Left ventricle myocardium inferior (tissue), 1 donor: ENCODE measurements around the gene SCMH1. TPM values are rescaled to one million over a fixed set of nuclear protein-coding genes. Genes with fewer than 3 reads are reported as not detected.

Source experiments
- DNase-seq: peaks from one replicate; pipeline ENCODE4 v3.0.0-alpha.2; 2020
- H3K27ac ChIP-seq: fragments of 200-600 bp; replicated peaks from 2 replicates; pipeline ENCODE4 v1.8.0; 2021
- H3K27me3 ChIP-seq: fragments of 200-600 bp; 2 replicates; pipeline ENCODE4 v1.8.0; 2021; ENCODE audit warnings: low read depth
- H3K36me3 ChIP-seq: fragments of 200-600 bp; 2 replicates; pipeline ENCODE4 v1.8.0; 2021
- H3K4me1 ChIP-seq: fragments of 200-600 bp; 2 replicates; pipeline ENCODE4 v1.8.0; 2021
- H3K4me3 ChIP-seq: fragments of 200-600 bp; 2 replicates; pipeline ENCODE4 v1.8.0; 2021; ENCODE audit warnings: mild to moderate bottlenecking, moderate library complexity
- H3K9me3 ChIP-seq: fragments of 200-600 bp; replicated peaks from 2 replicates; pipeline ENCODE4 v1.8.0; 2021
- intact Hi-C: fragments of 100-400 bp; cut with micrococcal nuclease; formaldehyde crosslinking; loops from one replicate; pipeline ENCODE4 v1.11.0; 2022
- total RNA-seq: library from RNA; stranded (reverse); fragmentation: NEBNext Ultra II Directional; extraction: Animal tissue kit (Norgen Biotek cat#: 25700); gene quantifications from one replicate; pipeline ENCODE4 v1.2.1, GENCODE V29; 2021
- TF ChIP-seq, protein P1 (sequence below): fragments of 200-600 bp; IDR thresholded peaks from 2 replicates; pipeline ENCODE4 v1.8.0; 2021; ENCODE audit warnings: antibody characterized with exemption, mild to moderate bottlenecking, borderline replicate concordance
- donor health status: DM: no; HTN: yes; CAD: no; lungs with severe emphysema.

Gene SCMH1
- total RNA-seq, 1 donor from 2014 or later, result 48.1 TPM

GRCh38 chr1:41097105-41097504, 145.0 kb downstream of the SCMH1 start:
- Histone ChIP-seq H3K27ac (no peak overlapping the region), H3K27me3 (no peaks in the 10 kb centered on the region), H3K4me3 (no peak overlapping the region), H3K36me3 (no peaks in the 10 kb centered on the region), H3K9me3 (no peaks in the 10 kb centered on the region), H3K4me1 (peaks cover 25% of the 10 kb centered on the region)
- no peak for DNase-seq
- intact Hi-C loops, result no loop called here
- TF ChIP-seq, protein P1, sequence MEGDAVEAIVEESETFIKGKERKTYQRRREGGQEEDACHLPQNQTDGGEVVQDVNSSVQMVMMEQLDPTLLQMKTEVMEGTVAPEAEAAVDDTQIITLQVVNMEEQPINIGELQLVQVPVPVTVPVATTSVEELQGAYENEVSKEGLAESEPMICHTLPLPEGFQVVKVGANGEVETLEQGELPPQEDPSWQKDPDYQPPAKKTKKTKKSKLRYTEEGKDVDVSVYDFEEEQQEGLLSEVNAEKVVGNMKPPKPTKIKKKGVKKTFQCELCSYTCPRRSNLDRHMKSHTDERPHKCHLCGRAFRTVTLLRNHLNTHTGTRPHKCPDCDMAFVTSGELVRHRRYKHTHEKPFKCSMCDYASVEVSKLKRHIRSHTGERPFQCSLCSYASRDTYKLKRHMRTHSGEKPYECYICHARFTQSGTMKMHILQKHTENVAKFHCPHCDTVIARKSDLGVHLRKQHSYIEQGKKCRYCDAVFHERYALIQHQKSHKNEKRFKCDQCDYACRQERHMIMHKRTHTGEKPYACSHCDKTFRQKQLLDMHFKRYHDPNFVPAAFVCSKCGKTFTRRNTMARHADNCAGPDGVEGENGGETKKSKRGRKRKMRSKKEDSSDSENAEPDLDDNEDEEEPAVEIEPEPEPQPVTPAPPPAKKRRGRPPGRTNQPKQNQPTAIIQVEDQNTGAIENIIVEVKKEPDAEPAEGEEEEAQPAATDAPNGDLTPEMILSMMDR, result no peak

GRCh38 chr1:41093826-41094225, 148.3 kb downstream of the SCMH1 start:
- TF ChIP-seq, protein P1, result no peak
- Histone ChIP-seq H3K27ac (no peak overlapping the region), H3K27me3 (no peaks in the 10 kb centered on the region), H3K9me3 (no peaks in the 10 kb centered on the region), H3K4me1 (peaks cover 7% of the 10 kb centered on the region), H3K4me3 (no peak overlapping the region), H3K36me3 (no peaks in the 10 kb centered on the region)
- intact Hi-C loops, result no loop called here
- no peak for DNase-seq

- no peaks in the 10 kb centered on the region for H3K4me1 ChIP-seq
- no peak overlapping the region for H3K4me3 ChIP-seq
- no peaks in the 10 kb centered on the region for H3K36me3 ChIP-seq
- no peak for DNase-seq
- H3K27ac ChIP-seq, result no peak overlapping the region
- H3K9me3 ChIP-seq, result no peaks in the 10 kb centered on the region
- TF ChIP-seq, protein P1, result no peak
- no peaks in the 10 kb centered on the region for H3K27me3 ChIP-seq
- intact Hi-C loops, result no loop called here
These were observed 155.2 kb downstream of the SCMH1 start for GRCh38 chr1:41086921-41087320.

DNA sequence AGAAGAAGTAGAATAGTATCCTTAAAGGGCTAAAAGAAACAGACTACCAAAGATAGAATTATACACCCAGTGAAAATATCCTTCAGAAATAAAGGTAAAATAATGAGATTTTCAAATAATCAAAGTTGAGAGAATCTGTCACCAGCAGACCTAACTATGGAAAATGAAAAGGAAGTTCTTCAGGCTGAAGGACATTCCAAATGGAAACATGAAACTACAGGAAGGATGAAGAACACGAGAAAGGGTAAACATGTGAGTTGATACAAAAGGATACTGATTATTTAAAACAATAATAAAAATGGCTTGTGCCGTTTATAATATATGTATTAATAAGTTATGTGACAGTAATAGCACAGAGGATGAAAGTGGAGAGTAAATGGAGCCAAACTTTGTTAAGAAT, 163.5 kb downstream of the SCMH1 start:
- peaks cover 9% of the 10 kb centered on the region for H3K9me3 ChIP-seq
- no peaks in the 10 kb centered on the region for H3K4me1 ChIP-seq
- no peak overlapping the region for H3K27ac ChIP-seq
- H3K27me3 ChIP-seq, result no peaks in the 10 kb centered on the region
- H3K4me3 ChIP-seq, result no peak overlapping the region
- TF ChIP-seq, protein P1, result no peak
- intact Hi-C loops, result no loop called here
- peaks cover 7% of the 10 kb centered on the region for H3K36me3 ChIP-seq
- DNase-seq, result no peak

DNA sequence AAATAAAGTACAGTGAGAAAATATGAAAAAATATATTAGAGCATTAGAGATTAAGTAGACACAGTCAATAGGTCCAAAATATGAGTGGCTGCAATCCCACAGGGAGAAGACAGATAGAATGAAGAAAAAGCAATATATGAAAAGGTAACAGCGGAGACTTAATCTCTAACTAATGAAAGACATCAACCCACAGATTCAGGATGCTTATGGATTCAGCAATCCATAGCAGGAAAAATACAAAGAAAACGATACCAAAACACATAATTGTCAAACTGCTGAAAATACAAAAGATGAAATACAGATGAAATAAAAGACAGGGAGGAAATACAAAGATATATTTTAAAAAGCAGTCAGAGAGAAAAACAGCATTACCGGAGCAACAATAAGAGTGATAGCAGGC, 163.9 kb downstream of the SCMH1 start:
- peaks cover 9% of the 10 kb centered on the region for H3K9me3 ChIP-seq
- no peak overlapping the region for H3K27ac ChIP-seq
- TF ChIP-seq, protein P1, result no peak
- H3K27me3 ChIP-seq, result no peaks in the 10 kb centered on the region
- intact Hi-C loops, result no loop called here
- H3K4me1 ChIP-seq, result no peaks in the 10 kb centered on the region
- H3K4me3 ChIP-seq, result no peak overlapping the region
- peaks cover 8% of the 10 kb centered on the region for H3K36me3 ChIP-seq
- DNase-seq, result no peak

GRCh38 chr1:41073971-41074370, 168.1 kb downstream of the SCMH1 start:
- peaks cover 9% of the 10 kb centered on the region for H3K9me3 ChIP-seq
- no peak overlapping the region for H3K4me3 ChIP-seq
- DNase-seq, result no peak
- H3K4me1 ChIP-seq, result no peaks in the 10 kb centered on the region
- H3K27ac ChIP-seq, result no peak overlapping the region
- intact Hi-C loops, result no loop called here
- no peaks in the 10 kb centered on the region for H3K27me3 ChIP-seq
- TF ChIP-seq, protein P1, result no peak
- peaks cover 39% of the 10 kb centered on the region for H3K36me3 ChIP-seq
